Endodermal cell (in vitro differentiated cells): Measurements from ENCODE around the gene SLC38A3. TPM values are rescaled to one million over a fixed set of nuclear protein-coding genes. Genes with fewer than 3 reads are reported as not detected.

ENCODE experiments used
- DNase-seq: peaks from one replicate; pipeline ENCODE4 v3.0.0-alpha.2; 2017
- H3K27ac ChIP-seq: 2 replicates; pipeline ENCODE4 v1.5.1; 2013; ENCODE audit warnings: mild to moderate bottlenecking, low read depth, low read length, moderate library complexity
- H3K27me3 ChIP-seq: 2 replicates; pipeline ENCODE4 v1.6.1; 2013; ENCODE audit warnings: mild to moderate bottlenecking, low read length, moderate library complexity; ENCODE audit not compliant: insufficient read depth, control insufficient read depth, poor library complexity, severe bottlenecking
- H3K36me3 ChIP-seq: 2 replicates; pipeline ENCODE4 v1.7.0; 2013; ENCODE audit warnings: mild to moderate bottlenecking, low read length, moderate library complexity; ENCODE audit not compliant: control insufficient read depth, insufficient read depth
- H3K4me1 ChIP-seq: one replicate; pipeline ENCODE4 v1.7.0; 2013; ENCODE audit warnings: low read length; ENCODE audit not compliant: control insufficient read depth, insufficient read depth
- H3K4me3 ChIP-seq: 2 replicates; pipeline ENCODE4 v1.5.1; 2013; ENCODE audit warnings: mild to moderate bottlenecking, low read length, moderate library complexity
- H3K9ac ChIP-seq: 2 replicates; pipeline ENCODE4 v1.6.1; 2013; ENCODE audit warnings: mild to moderate bottlenecking, low read length, moderate library complexity; ENCODE audit not compliant: poor library complexity, severe bottlenecking; ENCODE audit errors: extremely low read depth
- H3K9me3 ChIP-seq: 2 replicates; pipeline ENCODE4 v1.6.1; 2013; ENCODE audit warnings: mild to moderate bottlenecking, low read length, moderate library complexity; ENCODE audit not compliant: control insufficient read depth
- H3K27ac Mint-ChIP-seq: 2 replicates; pipeline ENCODE4 v1.8.0; 2020; ENCODE audit warnings: mixed read lengths
- H3K27me3 Mint-ChIP-seq: 2 replicates; pipeline ENCODE4 v1.8.0; 2021; ENCODE audit warnings: mild to moderate bottlenecking, mixed read lengths; ENCODE audit not compliant: insufficient read depth
- H3K36me3 Mint-ChIP-seq: 2 replicates; pipeline ENCODE4 v1.8.0; 2020; ENCODE audit warnings: low read depth, mixed read lengths
- H3K4me1 Mint-ChIP-seq: 2 replicates; pipeline ENCODE4 v1.8.0; 2020; ENCODE audit warnings: mixed read lengths
- H3K4me3 Mint-ChIP-seq: 2 replicates; pipeline ENCODE4 v1.8.0; 2020; ENCODE audit warnings: mild to moderate bottlenecking, moderate library complexity, mixed read lengths
- H3K9me3 Mint-ChIP-seq: 2 replicates; pipeline ENCODE4 v1.8.0; 2020; ENCODE audit warnings: mild to moderate bottlenecking, mixed read lengths
- WGBS, 2 experiments: methylation state at CpG; one replicate each; pipeline versions ENCODE4 v1.1.5 to v1.1.7; 2013; ENCODE audit warnings: missing lambda C conversion rate in 2 of 2, mixed read lengths in 1 of 2; ENCODE audit not compliant: insufficient coverage in 1 of 2, insufficient read length in 1 of 2; 5-methylcytosine and 5-hydroxymethylcytosine counted together
- total RNA-seq, 2 donors: library from RNA; stranded (reverse); fragmentation: NEBNext Ultra II Directional in 1 of 2; extraction: Animal tissue kit (Norgen Biotek cat#: 25700) in 1 of 2; gene quantifications; 2 replicates in 1 of 2; 3 replicates in 1 of 2; pipeline ENCODE4 v1.2.1, GENCODE V29; 2021
- TF ChIP-seq, protein P1 (sequence below): fragments of 200-600 bp; sonication (generic); conservative IDR thresholded peaks from 2 replicates; pipeline ENCODE4 v1.5.0; 2021; ENCODE audit warnings: antibody characterized with exemption, mild to moderate bottlenecking

The SLC38A3 gene
- total RNA-seq, 2 donors from 2014 or later, result 1.5 to 1.9 TPM

DNA sequence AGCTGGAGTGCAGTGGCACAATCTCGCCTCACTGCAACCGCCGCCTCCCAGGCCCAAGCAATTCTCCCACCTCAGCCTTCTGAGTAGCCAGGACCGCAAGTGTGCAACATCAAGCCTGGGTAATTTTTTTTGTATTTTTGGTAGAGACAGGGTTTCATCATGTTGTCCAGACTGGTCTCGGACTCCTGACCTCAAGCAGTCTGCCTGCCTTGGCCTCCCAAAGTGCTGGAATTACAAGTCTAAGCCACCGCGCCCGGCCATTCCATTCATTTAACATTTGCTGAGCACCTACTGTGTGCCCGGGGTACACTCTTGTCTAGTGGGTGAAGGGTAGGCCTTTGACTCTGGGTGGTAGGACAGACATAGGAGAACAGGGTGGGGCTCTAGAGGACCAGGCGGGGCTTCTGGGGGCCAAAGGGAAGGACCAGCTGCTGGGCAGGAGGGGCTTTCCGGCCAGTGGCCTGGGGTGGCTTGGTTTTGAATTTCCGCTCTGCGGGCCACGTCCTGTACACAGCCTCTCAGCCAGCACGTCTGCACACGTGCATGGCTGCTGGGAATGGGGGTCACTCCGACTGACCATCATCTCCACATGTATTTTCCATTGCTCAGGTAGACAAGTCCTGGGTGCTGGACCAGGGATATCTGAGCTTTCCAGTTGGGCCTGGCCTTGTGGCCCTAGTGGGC is 2.4 kb downstream of the SLC38A3 start:
- H3K4me3 ChIP-seq, result no peak overlapping the region
- DNase-seq, result no peak
- H3K9ac ChIP-seq, result no peak overlapping the region
- 90 to 92% methylated on average over 12 to 17 of the region's 17 CpGs for WGBS, 2 experiments
- peaks cover 38% of the 10 kb centered on the region for H3K27me3 ChIP-seq
- Mint-ChIP-seq H3K4me3 (no peak overlapping the region), H3K36me3 (no peaks in the 10 kb centered on the region), H3K9me3 (no peaks in the 10 kb centered on the region), H3K27ac (no peak overlapping the region), H3K4me1 (peaks cover 7% of the 10 kb centered on the region), H3K27me3 (peaks cover 50% of the 10 kb centered on the region)
- no peaks in the 10 kb centered on the region for H3K36me3 ChIP-seq
- TF ChIP-seq, protein P1, sequence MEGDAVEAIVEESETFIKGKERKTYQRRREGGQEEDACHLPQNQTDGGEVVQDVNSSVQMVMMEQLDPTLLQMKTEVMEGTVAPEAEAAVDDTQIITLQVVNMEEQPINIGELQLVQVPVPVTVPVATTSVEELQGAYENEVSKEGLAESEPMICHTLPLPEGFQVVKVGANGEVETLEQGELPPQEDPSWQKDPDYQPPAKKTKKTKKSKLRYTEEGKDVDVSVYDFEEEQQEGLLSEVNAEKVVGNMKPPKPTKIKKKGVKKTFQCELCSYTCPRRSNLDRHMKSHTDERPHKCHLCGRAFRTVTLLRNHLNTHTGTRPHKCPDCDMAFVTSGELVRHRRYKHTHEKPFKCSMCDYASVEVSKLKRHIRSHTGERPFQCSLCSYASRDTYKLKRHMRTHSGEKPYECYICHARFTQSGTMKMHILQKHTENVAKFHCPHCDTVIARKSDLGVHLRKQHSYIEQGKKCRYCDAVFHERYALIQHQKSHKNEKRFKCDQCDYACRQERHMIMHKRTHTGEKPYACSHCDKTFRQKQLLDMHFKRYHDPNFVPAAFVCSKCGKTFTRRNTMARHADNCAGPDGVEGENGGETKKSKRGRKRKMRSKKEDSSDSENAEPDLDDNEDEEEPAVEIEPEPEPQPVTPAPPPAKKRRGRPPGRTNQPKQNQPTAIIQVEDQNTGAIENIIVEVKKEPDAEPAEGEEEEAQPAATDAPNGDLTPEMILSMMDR, result no peak
- H3K9me3 ChIP-seq, result no peaks in the 10 kb centered on the region
- no peak overlapping the region for H3K27ac ChIP-seq
- H3K4me1 ChIP-seq, result peaks cover 3% of the 10 kb centered on the region

DNA sequence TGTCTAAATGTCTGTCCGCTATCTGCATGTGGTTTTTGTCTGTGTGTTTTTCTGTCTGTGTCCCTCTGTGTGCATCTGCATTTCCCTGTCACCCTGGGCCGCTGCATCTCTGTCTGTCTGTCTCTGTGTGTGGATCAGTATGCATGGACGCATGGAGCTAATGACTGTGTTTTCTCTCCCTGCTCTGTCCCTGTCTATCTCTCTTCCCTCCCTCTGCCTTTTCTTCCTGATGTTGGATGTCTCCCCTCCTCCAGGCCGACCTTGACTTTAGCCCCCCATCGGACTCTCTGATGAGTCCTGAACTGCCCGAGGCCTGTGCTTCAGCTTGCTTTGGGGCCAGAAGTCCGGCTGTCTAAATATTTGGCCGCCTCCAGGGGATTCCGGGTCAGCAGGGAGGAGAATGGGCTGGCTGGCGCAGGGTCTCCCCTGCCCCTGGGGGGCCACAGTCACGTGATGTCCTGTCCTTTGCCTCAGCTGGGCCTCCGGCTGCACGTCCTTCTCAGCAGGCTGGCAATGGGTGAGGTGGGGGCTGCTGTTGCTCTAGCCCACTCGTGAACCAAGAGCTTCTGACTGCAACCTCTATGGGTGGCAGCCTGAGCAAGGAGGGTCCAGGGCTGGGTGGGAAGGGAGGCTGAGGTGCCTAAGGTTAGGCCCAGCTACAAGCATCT is 3.7 kb downstream of the SLC38A3 start:
- Histone ChIP-seq H3K9me3 (no peaks in the 10 kb centered on the region), H3K9ac (no peak overlapping the region), H3K36me3 (no peaks in the 10 kb centered on the region), H3K4me3 (no peak overlapping the region), H3K27ac (no peak overlapping the region), H3K4me1 (no peaks in the 10 kb centered on the region), H3K27me3 (peaks cover 33% of the 10 kb centered on the region)
- Mint-ChIP-seq H3K36me3 (no peaks in the 10 kb centered on the region), H3K27ac (no peak overlapping the region), H3K4me3 (no peak overlapping the region), H3K9me3 (no peaks in the 10 kb centered on the region), H3K27me3 (peaks cover 38% of the 10 kb centered on the region), H3K4me1 (no peaks in the 10 kb centered on the region)
- WGBS, 2 experiments, result 81 to 87% methylated on average over 9 to 14 of the region's 14 CpGs
- TF ChIP-seq, protein P1, result no peak
- no peak for DNase-seq

DNA sequence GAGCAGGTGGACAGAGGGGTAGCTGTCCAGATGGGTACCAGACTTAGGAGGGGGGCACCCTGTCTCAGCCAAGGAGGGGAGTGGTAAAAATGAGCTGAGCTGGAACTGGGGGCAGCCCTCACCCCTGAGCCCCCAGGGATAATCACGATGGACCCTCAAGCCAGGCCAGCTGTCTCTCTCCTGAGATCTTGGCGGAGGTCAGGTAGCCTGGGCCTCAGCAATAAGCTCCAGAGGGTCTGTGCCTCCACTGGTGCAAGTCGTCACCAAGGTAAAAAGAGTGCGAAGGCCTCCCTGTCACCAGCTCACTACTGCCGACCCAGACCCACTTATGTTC is 5.1 kb downstream of the SLC38A3 start:
- no peak overlapping the region for H3K4me3 Mint-ChIP-seq
- Histone ChIP-seq H3K27ac (no peak overlapping the region), H3K4me3 (no peak overlapping the region), H3K36me3 (no peaks in the 10 kb centered on the region), H3K9me3 (no peaks in the 10 kb centered on the region), H3K27me3 (peaks cover 22% of the 10 kb centered on the region), H3K9ac (no peak overlapping the region), H3K4me1 (no peaks in the 10 kb centered on the region)
- DNase-seq, result no peak
- H3K36me3 Mint-ChIP-seq, result no peaks in the 10 kb centered on the region
- no peaks in the 10 kb centered on the region for H3K9me3 Mint-ChIP-seq
- TF ChIP-seq, protein P1, result no peak
- WGBS, 2 experiments, result 91 to 93% methylated on average over 5 of the region's 5 CpGs
- H3K27me3 Mint-ChIP-seq, result peaks cover 28% of the 10 kb centered on the region
- no peak overlapping the region for H3K27ac Mint-ChIP-seq
- H3K4me1 Mint-ChIP-seq, result no peaks in the 10 kb centered on the region
